Endothelial cell of umbilical vein (primary cell): ENCODE measurements around the gene TIGD1. TPM values are rescaled to one million over a fixed set of nuclear protein-coding genes. Genes with fewer than 3 reads are reported as not detected.

Experiments used
- BruUV-seq: library from RNA; stranded (reverse); fragments of 400-500 nt; replicated peaks from 2 replicates; lab custom pipeline; 2021; lab: Mats Ljungman, UMichigan
- CTCF ChIA-PET: fragments of 300-600, 350-600 bp; sonication (Branson Sonifier 250); formaldehyde crosslinking; loops from one replicate; lab custom pipeline; 2021; ENCODE audit warnings: antibody characterized with exemption, inconsistent platforms; lab: Charles Lee
- POLR2A ChIA-PET: fragments of 300-600, 350-600 bp; sonication (Branson Sonifier 250); formaldehyde crosslinking; loops from one replicate; lab custom pipeline; 2021; ENCODE audit warnings: antibody characterized with exemption, inconsistent platforms; lab: Charles Lee
- DNase-seq: peaks from one replicate; pipeline ENCODE4 v3.0.0-alpha.2; 2011; ENCODE audit warnings: low read depth, low spot score
- FAIRE-seq: peaks from 2 replicates; lab custom pipeline; 2011; peaks lifted over from hg19 to GRCh38; lab: Jason Lieb, UNC
- H2AFZ ChIP-seq: 2 replicates; pipeline ENCODE4 v1.6.0; 2012; ENCODE audit warnings: low read depth, low read length, control low read depth, inconsistent platforms
- H3K27ac ChIP-seq: 2 replicates; pipeline ENCODE4 v1.5.1; 2011; ENCODE audit warnings: low read depth, mild to moderate bottlenecking, control low read depth, low read length, moderate library complexity; ENCODE audit not compliant: insufficient read depth
- H3K27me3 ChIP-seq, 2 experiments: 2 replicates each; pipeline versions ENCODE4 v1.6.0 to v1.6.1; 2011; ENCODE audit warnings: low read length in 2 of 2, mixed read lengths in 1 of 2; ENCODE audit not compliant: control insufficient read depth in 2 of 2, insufficient read depth in 2 of 2
- H3K36me3 ChIP-seq, 2 experiments: 2 replicates in 1 of 2; 3 replicates in 1 of 2; pipeline ENCODE4 v1.5.1; 2011; ENCODE audit warnings: low read length in 2 of 2, mild to moderate bottlenecking in 1 of 2, moderate library complexity in 1 of 2; ENCODE audit not compliant: control insufficient read depth in 2 of 2, insufficient read depth in 2 of 2; ENCODE audit errors: extremely low read depth in 1 of 2
- H3K4me1 ChIP-seq: 3 replicates; pipeline ENCODE4 v1.5.1; 2011; ENCODE audit warnings: mild to moderate bottlenecking, low read length; ENCODE audit not compliant: control insufficient read depth, insufficient read depth; ENCODE audit errors: extremely low read depth
- H3K4me2 ChIP-seq: 2 replicates; pipeline ENCODE4 v1.6.1; 2011; ENCODE audit warnings: low read length, control low read depth, mixed read lengths; ENCODE audit not compliant: insufficient read depth
- H3K4me3 ChIP-seq, 3 experiments: fragments of 200-600 bp in 1 of 3; sonication (generic), shearing (Covaris generic) in 1 of 3; replicated peaks in 1 of 3; 2 replicates each; pipeline ENCODE4 v1.5.1; 2011 to 2016; ENCODE audit warnings: control low read depth in 3 of 3, low read length in 3 of 3, mild to moderate bottlenecking in 2 of 3, inconsistent platforms in 1 of 3, low read depth in 1 of 3, moderate library complexity in 1 of 3; ENCODE audit not compliant: insufficient read depth in 1 of 3
- H3K79me2 ChIP-seq: 2 replicates; pipeline ENCODE4 v1.6.0; 2012; ENCODE audit warnings: low read length, inconsistent platforms; ENCODE audit not compliant: control insufficient read depth, insufficient read depth
- H3K9ac ChIP-seq: replicated peaks from 2 replicates; pipeline ENCODE3; 2011; ENCODE audit warnings: low read length, control low read depth; ENCODE audit not compliant: insufficient read depth; ENCODE audit errors: extremely low read depth
- H3K9me1 ChIP-seq: replicated peaks from 3 replicates; pipeline ENCODE4 v1.6.0; 2011; ENCODE audit warnings: mild to moderate bottlenecking, low read length; ENCODE audit not compliant: control insufficient read depth, insufficient read depth; ENCODE audit errors: extremely low read depth
- H3K9me3 ChIP-seq: replicated peaks from 2 replicates; pipeline ENCODE4 v1.5.1; 2012; ENCODE audit warnings: low read length, inconsistent platforms; ENCODE audit not compliant: control insufficient read depth, insufficient read depth
- H4K20me1 ChIP-seq: replicated peaks from 2 replicates; pipeline ENCODE3; 2011; ENCODE audit warnings: mild to moderate bottlenecking, low read length; ENCODE audit not compliant: control insufficient read depth, insufficient read depth; ENCODE audit errors: extremely low read depth
- EZH2 ChIP-seq: IDR thresholded peaks from 2 replicates; pipeline ENCODE4 v1.6.1; 2012; ENCODE audit warnings: borderline replicate concordance, low read depth, mild to moderate bottlenecking, moderate library complexity, low read length, inconsistent platforms; ENCODE audit not compliant: severe bottlenecking
- FOS ChIP-seq: IDR thresholded peaks from 2 replicates; pipeline ENCODE4 v1.6.1; 2011; ENCODE audit warnings: mild to moderate bottlenecking, low read length, moderate library complexity, borderline replicate concordance; ENCODE audit not compliant: insufficient read depth
- GATA2 ChIP-seq: IDR thresholded peaks from 2 replicates; pipeline ENCODE4 v1.7.0; 2011; ENCODE audit warnings: low read depth, mild to moderate bottlenecking, moderate library complexity, mixed read lengths, low read length; ENCODE audit not compliant: insufficient read length, insufficient read depth
- JUN ChIP-seq: IDR thresholded peaks from 2 replicates; pipeline ENCODE4 v1.6.1; 2011; ENCODE audit warnings: borderline replicate concordance, low read depth; ENCODE audit not compliant: insufficient read length, insufficient read depth
- MYC ChIP-seq: IDR thresholded peaks from one replicate; pipeline ENCODE4 v1.6.1; 2011; ENCODE audit warnings: mild to moderate bottlenecking, low read depth, low read length
- POLR2A ChIP-seq: IDR thresholded peaks from 2 replicates; pipeline ENCODE4 v1.6.1; 2012; ENCODE audit warnings: low read depth, mild to moderate bottlenecking, control low read depth, low read length
- POLR2AphosphoS5 ChIP-seq: IDR thresholded peaks from 2 replicates; pipeline ENCODE4 v1.6.1; 2012; ENCODE audit warnings: low read depth, mild to moderate bottlenecking, control low read depth, low read length, moderate library complexity; ENCODE audit not compliant: insufficient read depth
- dilution Hi-C: fragments of 300-500 bp; cut with MboI; formaldehyde crosslinking; loops from one replicate; pipeline ENCODE4 v1.15.0; 2019; ENCODE audit warnings: low sequenced_read_pairs; ENCODE audit not compliant: extremely low pct_ligation_motif_present
- intact Hi-C: fragments of 100-400 bp; cut with micrococcal nuclease; formaldehyde crosslinking; loops from one replicate; pipeline ENCODE4 v1.10.0; 2022
- polyA plus RNA-seq, 4 experiments: library from polyadenylated mRNA; depleted of rRNA in 3 of 4; stranded (reverse) in 3 of 4; unstranded in 1 of 4; fragments of >200 nt; gene quantifications; 2 replicates each; pipeline versions ENCODE4 v1.2.1 to v1.2.3, GENCODE V29; 2011 to 2012; ENCODE audit warnings: missing spikeins in 1 of 4
- total RNA-seq: library from RNA; stranded (reverse); gene quantifications from 2 replicates; pipeline ENCODE4 v1.2.3, GENCODE V29; 2021
- TF ChIP-seq, protein P1 (sequence below): IDR thresholded peaks from 2 replicates; pipeline ENCODE4 v1.6.1; 2011; ENCODE audit not compliant: insufficient read depth, insufficient read length
- TF ChIP-seq, protein P2 (sequence below), 2 donors: IDR thresholded peaks; 1 replicate in 1 of 2; 2 replicates in 1 of 2; pipeline ENCODE4 v1.5.1; 2011; ENCODE audit warnings: low read length in 2 of 2, mild to moderate bottlenecking in 2 of 2, moderate library complexity in 2 of 2, control low read depth in 1 of 2, inconsistent platforms in 1 of 2, low read depth in 1 of 2; ENCODE audit not compliant: insufficient read depth in 1 of 2; ENCODE audit errors: extremely low read depth in 1 of 2

TIGD1 gene
- total and polyA plus RNA-seq, 2 donors (not counting 3 experiments of a cell fraction or from before 2014, with no cell fraction given) = 1.6 to 3.3 TPM

DNA sequence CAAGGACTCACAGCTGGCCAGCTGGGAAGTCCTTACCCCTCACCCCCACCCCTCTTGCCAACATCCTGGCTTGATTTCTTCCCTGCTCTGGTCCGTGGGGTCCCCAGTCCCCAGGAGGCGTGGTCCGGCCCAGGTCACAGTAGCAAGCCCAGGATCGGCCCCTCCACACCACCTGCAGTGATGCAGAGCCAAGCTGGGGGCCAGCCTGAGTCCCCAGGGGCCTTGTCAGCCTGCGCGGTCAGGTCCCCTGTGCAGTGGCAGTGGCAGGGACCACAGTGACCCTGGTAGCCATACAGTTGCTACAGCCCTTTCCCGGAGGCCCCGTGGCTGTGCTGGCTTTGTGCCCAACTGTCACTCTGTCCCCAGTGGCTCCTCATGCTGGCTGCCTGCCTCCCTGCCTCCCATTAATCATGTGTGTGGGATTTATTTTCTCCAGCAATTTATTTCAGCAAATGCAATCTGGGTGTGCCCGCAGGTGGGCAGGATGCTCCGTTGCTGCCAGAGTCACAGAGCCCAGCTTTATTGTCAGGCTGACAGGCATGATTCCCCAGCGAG is 38.9 kb downstream of the TIGD1 start:
- TF ChIP-seq GATA2 = no peak
- no peak for TF ChIP-seq FOS
- Histone ChIP-seq H3K4me3 (no peak overlapping the region), H3K9me3 (no peaks in the 10 kb centered on the region), H3K79me2 (no peaks in the 10 kb centered on the region), H2AFZ (no peak overlapping the region), H3K9ac (no peak overlapping the region), H3K4me1 (no peaks in the 10 kb centered on the region), H3K36me3 (no peaks in the 10 kb centered on the region), H3K27me3 (peaks cover 4 to 6% of the 10 kb centered on the region in 2 experiments), H3K27ac (no peak overlapping the region), H3K4me2 (no peak overlapping the region), H3K9me1 (no peaks in the 10 kb centered on the region), H4K20me1 (no peaks in the 10 kb centered on the region)
- intact Hi-C loops (no loop called here), dilution Hi-C loops (no loop called here)
- POLR2A ChIA-PET = no interaction called here
- no peak for FAIRE-seq
- BruUV-seq = no TSS peak
- DNase-seq = no peak
- CTCF ChIA-PET = interaction anchor here (1.9 kb wide), 1 partner anchor 11 kb away, joined by 6 read pairs; no protein-coding TSS in a partner anchor

DNA sequence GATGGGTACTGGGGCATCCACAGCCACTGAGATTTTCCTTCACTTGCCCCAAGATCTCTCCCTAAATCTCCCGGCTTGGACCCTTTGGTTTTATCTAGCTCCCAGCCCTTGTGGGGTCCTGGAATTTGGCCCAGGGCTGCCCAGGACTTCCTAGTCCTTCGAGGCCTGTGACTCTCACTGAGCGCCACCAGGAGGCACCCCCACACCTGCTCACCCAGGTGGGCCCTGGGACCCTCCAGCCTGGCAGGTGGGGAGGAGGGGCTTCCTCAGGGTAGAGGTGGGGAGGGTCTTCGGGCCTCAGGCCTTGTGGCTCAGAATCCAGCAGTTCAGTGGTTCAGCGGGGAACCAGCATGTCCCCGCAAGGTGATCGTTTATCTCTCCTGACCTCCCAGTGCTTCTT is 42.1 kb downstream of the TIGD1 start:
- peaks cover 27 to 32% of the 10 kb centered on the region in 2 experiments for H3K27me3 ChIP-seq

More for the DNA sequence above, 42.1 kb downstream of the TIGD1 start:
- Histone ChIP-seq H3K9me1 (no peaks in the 10 kb centered on the region), H4K20me1 (no peaks in the 10 kb centered on the region), H2AFZ (no peak overlapping the region), H3K9me3 (no peaks in the 10 kb centered on the region), H3K9ac (no peak overlapping the region), H3K36me3 (no peaks in the 10 kb centered on the region), H3K4me1 (no peaks in the 10 kb centered on the region), H3K27ac (no peak overlapping the region), H3K4me3 (no peak overlapping the region), H3K79me2 (no peaks in the 10 kb centered on the region), H3K4me2 (no peak overlapping the region)
- ChIA-PET CTCF (interaction anchor here (1.0 kb wide), 1 partner anchor 144 kb away, joined by 4 read pairs; no protein-coding TSS in a partner anchor), POLR2A (no interaction called here)
- no TSS peak for BruUV-seq
- dilution Hi-C loops (no loop called here), intact Hi-C loops (no loop called here)
- no peak for FAIRE-seq
- DNase-seq = no peak
- no peak for TF ChIP-seq MYC
- TF ChIP-seq, protein P1, sequence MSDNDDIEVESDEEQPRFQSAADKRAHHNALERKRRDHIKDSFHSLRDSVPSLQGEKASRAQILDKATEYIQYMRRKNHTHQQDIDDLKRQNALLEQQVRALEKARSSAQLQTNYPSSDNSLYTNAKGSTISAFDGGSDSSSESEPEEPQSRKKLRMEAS = no peak
- no peak for TF ChIP-seq EZH2
- no peak for TF ChIP-seq POLR2A
- no peak for TF ChIP-seq GATA2
- no peak for TF ChIP-seq JUN
- TF ChIP-seq, protein P2, sequence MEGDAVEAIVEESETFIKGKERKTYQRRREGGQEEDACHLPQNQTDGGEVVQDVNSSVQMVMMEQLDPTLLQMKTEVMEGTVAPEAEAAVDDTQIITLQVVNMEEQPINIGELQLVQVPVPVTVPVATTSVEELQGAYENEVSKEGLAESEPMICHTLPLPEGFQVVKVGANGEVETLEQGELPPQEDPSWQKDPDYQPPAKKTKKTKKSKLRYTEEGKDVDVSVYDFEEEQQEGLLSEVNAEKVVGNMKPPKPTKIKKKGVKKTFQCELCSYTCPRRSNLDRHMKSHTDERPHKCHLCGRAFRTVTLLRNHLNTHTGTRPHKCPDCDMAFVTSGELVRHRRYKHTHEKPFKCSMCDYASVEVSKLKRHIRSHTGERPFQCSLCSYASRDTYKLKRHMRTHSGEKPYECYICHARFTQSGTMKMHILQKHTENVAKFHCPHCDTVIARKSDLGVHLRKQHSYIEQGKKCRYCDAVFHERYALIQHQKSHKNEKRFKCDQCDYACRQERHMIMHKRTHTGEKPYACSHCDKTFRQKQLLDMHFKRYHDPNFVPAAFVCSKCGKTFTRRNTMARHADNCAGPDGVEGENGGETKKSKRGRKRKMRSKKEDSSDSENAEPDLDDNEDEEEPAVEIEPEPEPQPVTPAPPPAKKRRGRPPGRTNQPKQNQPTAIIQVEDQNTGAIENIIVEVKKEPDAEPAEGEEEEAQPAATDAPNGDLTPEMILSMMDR (IDR thresholded peaks at IDR 0.05; ENCODE audit: extremely low read depth in 1 of 2, insufficient read depth in 1 of 2, low read depth in 1 of 2, low read length in 2 of 2) = no peak
- TF ChIP-seq POLR2AphosphoS5 = no peak
- TF ChIP-seq FOS = no peak
